NT2/D1 (cell line): ENCODE measurements around the gene CABP2.
A peak's percentile ranks its signal among the peaks of the same experiment; 100 is the strongest.

Experiments
- DNase-seq: peaks from one replicate; pipeline ENCODE4 v3.0.0-alpha.2; 2011; ENCODE audit warnings: low read depth, low spot score
- H3K27me3 ChIP-seq: 2 replicates; pipeline ENCODE4 v1.6.0; 2011; ENCODE audit warnings: mild to moderate bottlenecking; ENCODE audit not compliant: insufficient read length, insufficient read depth
- H3K36me3 ChIP-seq: 2 replicates; pipeline ENCODE4 v1.6.1; 2011; ENCODE audit warnings: mild to moderate bottlenecking, low read length, mixed read lengths; ENCODE audit not compliant: insufficient read depth, insufficient read length
- H3K4me1 ChIP-seq: 2 replicates; pipeline ENCODE4 v1.5.1; 2011; ENCODE audit not compliant: insufficient read depth, insufficient read length
- H3K4me3 ChIP-seq: 2 replicates; pipeline ENCODE4 v1.5.1; 2011; ENCODE audit warnings: low read depth; ENCODE audit not compliant: insufficient read length
- H3K9ac ChIP-seq: 2 replicates; pipeline ENCODE4 v1.6.0; 2011; ENCODE audit warnings: low read depth; ENCODE audit not compliant: insufficient read length
- H3K9me3 ChIP-seq: 2 replicates; pipeline ENCODE4 v1.5.1; 2011; ENCODE audit warnings: mild to moderate bottlenecking, low read length; ENCODE audit not compliant: insufficient read depth
- SUZ12 ChIP-seq: IDR thresholded peaks from 2 replicates; pipeline ENCODE4 v1.6.1; 2011; ENCODE audit not compliant: insufficient read length, insufficient read depth; ENCODE audit errors: extremely low read depth
- YY1 ChIP-seq: IDR thresholded peaks from 2 replicates; pipeline ENCODE4 v1.6.1; 2011; ENCODE audit not compliant: insufficient read length, insufficient read depth
- ZNF274 ChIP-seq: IDR thresholded peaks from 2 replicates; pipeline ENCODE4 v1.6.1; 2011; ENCODE audit warnings: mild to moderate bottlenecking, low read depth, low read length

Gene CABP2

GRCh38 chr11:67524480-67524808 lies 1.2 kb upstream of the CABP2 start:
- DNase-seq = no peak
- H3K36me3 ChIP-seq = no peaks in the 10 kb centered on the region
- TF ChIP-seq ZNF274 (no peak), YY1 (no peak), SUZ12 (no peak)
- no peak overlapping the region for H3K4me3 ChIP-seq
- no peaks in the 10 kb centered on the region for H3K9me3 ChIP-seq
- H3K4me1 ChIP-seq = peaks cover 8% of the 10 kb centered on the region
- peaks cover 8% of the 10 kb centered on the region for H3K27me3 ChIP-seq
- no peak overlapping the region for H3K9ac ChIP-seq

- Histone ChIP-seq H3K27me3 (peaks cover 8% of the 10 kb centered on the region), H3K9me3 (no peaks in the 10 kb centered on the region)
Observed at GRCh38 chr11:67523556-67524479, 572 bp upstream of the CABP2 start.

GRCh38 chr11:67522338-67522737 lies 908 bp downstream of the CABP2 start:
- DNase-seq = no peak
- peaks cover 8% of the 10 kb centered on the region for H3K27me3 ChIP-seq
- H3K36me3 ChIP-seq = no peaks in the 10 kb centered on the region
- H3K9me3 ChIP-seq = no peaks in the 10 kb centered on the region
- no peak overlapping the region for H3K4me3 ChIP-seq
- H3K9ac ChIP-seq = no peak overlapping the region
- TF ChIP-seq YY1 (no peak), ZNF274 (no peak), SUZ12 (no peak)
- H3K4me1 ChIP-seq = peaks cover 8% of the 10 kb centered on the region

More at GRCh38 chr11:67523556-67524479, 572 bp upstream of the CABP2 start:
- Histone ChIP-seq H3K4me3 (no peak overlapping the region), H3K9ac (peak overlapping the region; percentile 29), H3K36me3 (no peaks in the 10 kb centered on the region), H3K4me1 (peaks cover 8% of the 10 kb centered on the region)
- DNase-seq = no peak
- TF ChIP-seq SUZ12 = no peak
- no peak for TF ChIP-seq ZNF274
- no peak for TF ChIP-seq YY1

- H3K27me3 ChIP-seq = peaks cover 8% of the 10 kb centered on the region
- no peak for TF ChIP-seq SUZ12
- TF ChIP-seq YY1 = no peak
- no peak for TF ChIP-seq ZNF274
- H3K4me1 ChIP-seq = peaks cover 8% of the 10 kb centered on the region
- no peaks in the 10 kb centered on the region for H3K36me3 ChIP-seq
- no peak overlapping the region for H3K9ac ChIP-seq
- H3K4me3 ChIP-seq = no peak overlapping the region
- no peaks in the 10 kb centered on the region for H3K9me3 ChIP-seq
- no peak for DNase-seq
Observed at GRCh38 chr11:67521924-67522323, 1.3 kb downstream of the CABP2 start.

GRCh38 chr11:67520856-67521824 lies 2.1 kb downstream of the CABP2 start:
- TF ChIP-seq ZNF274 (no peak), SUZ12 (no peak), YY1 (no peak)
- Histone ChIP-seq H3K9ac (no peak overlapping the region), H3K4me3 (no peak overlapping the region), H3K4me1 (peaks cover 8% of the 10 kb centered on the region), H3K27me3 (peaks cover 8% of the 10 kb centered on the region), H3K36me3 (no peaks in the 10 kb centered on the region), H3K9me3 (no peaks in the 10 kb centered on the region)
- DNase-seq = no peak

- no peaks in the 10 kb centered on the region for H3K9me3 ChIP-seq
- H3K4me3 ChIP-seq = no peak overlapping the region
- H3K4me1 ChIP-seq = peaks cover 8% of the 10 kb centered on the region
- no peak overlapping the region for H3K9ac ChIP-seq
- DNase-seq = no peak
- TF ChIP-seq YY1 = no peak
- no peak for TF ChIP-seq ZNF274
- TF ChIP-seq SUZ12 = no peak
- H3K36me3 ChIP-seq = no peaks in the 10 kb centered on the region
- peaks cover 8% of the 10 kb centered on the region for H3K27me3 ChIP-seq
Observed at GRCh38 chr11:67519726-67520125, 3.5 kb downstream of the CABP2 start.
